HG02884 (cell line): ENCODE results near the gene VGF.

Experiments used
- ATAC-seq: cut with Tn5 transposase; IDR thresholded peaks from one replicate; pipeline ENCODE4 v1.9.1; 2021; ENCODE audit warnings: mild to moderate bottlenecking, moderate library complexity; ENCODE audit not compliant: unreplicated experiment

Gene VGF

GRCh38 chr7:101186194-101186593 is 20.8 kb upstream of the VGF start:
- no peak for ATAC-seq

GRCh38 chr7:101185258-101185839 is 20.0 kb upstream of the VGF start:
- ATAC-seq, result no peak

DNA sequence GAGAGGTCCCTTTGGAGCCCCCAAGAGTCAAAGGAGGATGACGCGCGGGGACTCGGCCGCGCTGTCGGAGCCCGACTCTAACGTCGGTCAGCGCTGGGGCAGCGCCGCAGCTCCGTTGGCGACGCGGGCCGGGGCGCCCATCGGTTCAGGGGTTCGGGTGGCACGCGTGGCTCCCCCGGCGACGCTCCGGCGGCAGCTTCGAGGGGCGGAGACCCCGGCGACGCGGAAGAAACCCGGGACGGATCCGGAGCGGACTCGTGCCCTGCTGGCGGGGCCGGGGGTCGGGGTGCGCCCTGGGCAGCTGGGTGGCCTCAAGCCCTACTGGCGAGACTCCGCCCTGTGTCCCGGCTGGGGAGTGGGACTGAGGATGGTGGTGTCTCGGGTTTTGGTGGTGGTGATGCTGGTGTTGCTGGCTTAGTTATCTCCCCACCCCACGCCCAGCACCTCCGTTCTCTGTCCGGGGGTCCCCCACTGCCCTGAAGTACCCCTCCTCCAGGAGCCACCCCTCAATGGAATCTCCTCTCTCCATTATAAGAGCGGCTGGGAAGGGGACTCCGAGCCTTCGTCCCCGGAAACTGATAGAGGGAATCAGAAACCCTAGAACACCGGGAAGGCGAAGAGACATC is 14.9 kb upstream of the VGF start, which contains the start of gene NAT16:
Gene NAT16 (minus strand): TSS at position 164 of the 626 bp plus-strand sequence. CDS start 5,486 bp downstream, outside the sequence.
- ATAC-seq, result no peak

- no peak for ATAC-seq
Observed at GRCh38 chr7:101179713-101180112, 14.3 kb upstream of the VGF start.

DNA sequence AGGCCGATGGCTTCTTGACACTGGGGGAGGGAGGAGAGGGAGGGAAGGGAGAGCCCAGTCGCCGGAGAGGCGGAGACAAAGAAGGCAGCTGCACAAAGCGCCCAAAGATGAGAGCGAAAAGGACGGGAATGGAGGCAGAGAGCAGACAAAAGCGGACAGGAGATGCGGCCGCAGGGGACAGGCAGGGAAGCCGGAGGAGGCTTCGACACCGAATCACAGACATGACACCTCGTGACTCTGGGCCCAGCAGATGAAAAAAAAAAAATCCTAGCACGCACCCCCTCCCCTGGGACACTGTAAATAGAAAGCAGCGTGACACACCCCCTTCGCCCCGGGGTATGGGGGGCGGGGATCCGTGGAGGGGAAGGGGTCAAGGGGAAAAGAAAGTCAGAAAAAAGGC is 13.7 kb upstream of the VGF start:
- no peak for ATAC-seq

DNA sequence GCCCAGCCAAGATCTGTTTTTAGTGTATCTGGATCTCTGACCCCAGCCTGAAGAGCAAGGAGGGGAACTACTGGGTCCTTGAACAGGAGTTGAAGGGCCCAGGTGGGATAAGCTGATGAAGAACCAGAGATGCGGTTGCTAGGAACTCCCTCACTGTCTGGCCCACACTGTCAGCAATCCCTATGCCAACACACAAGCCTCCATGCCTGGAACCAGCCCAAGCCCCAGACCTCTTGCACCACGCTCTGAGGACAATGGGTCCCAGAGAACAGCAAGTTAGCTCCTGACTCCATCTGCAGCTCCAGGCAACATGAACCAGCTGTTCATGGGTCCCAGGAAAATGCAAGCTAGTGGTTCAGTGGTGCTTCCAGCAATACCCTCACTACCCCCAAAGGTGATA is 12.3 kb upstream of the VGF start:
- ATAC-seq, result no peak

GRCh38 chr7:101175664-101176063 is 10.3 kb upstream of the VGF start:
- no peak for ATAC-seq

- ATAC-seq, result no peak
Observed at GRCh38 chr7:101174322-101174854, 9.0 kb upstream of the VGF start.

DNA sequence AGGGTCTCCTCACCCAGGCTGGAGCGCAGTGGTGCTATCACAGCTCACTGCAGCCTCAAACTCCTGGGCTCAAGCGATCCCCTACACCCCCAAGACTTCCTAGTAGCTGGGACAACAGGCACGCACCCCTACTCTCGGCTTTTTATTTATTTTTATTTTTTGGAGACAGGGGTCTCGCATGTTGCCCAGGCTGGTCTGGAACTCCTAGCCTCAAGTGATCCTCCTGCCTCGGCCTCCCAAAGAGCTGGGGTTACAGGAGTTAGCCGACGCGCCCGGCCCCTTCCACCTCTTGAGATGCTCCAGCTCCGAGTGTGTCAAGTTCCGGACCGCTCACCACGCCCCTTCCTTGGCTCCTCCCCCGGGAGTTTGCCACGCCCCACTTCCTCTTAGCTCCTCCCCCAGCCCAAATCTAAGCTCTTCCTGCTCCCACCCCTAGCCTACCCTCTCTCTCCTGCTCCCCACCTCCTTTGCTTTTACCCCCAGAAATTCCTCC is 8.4 kb upstream of the VGF start:
- ATAC-seq, result no peak

DNA sequence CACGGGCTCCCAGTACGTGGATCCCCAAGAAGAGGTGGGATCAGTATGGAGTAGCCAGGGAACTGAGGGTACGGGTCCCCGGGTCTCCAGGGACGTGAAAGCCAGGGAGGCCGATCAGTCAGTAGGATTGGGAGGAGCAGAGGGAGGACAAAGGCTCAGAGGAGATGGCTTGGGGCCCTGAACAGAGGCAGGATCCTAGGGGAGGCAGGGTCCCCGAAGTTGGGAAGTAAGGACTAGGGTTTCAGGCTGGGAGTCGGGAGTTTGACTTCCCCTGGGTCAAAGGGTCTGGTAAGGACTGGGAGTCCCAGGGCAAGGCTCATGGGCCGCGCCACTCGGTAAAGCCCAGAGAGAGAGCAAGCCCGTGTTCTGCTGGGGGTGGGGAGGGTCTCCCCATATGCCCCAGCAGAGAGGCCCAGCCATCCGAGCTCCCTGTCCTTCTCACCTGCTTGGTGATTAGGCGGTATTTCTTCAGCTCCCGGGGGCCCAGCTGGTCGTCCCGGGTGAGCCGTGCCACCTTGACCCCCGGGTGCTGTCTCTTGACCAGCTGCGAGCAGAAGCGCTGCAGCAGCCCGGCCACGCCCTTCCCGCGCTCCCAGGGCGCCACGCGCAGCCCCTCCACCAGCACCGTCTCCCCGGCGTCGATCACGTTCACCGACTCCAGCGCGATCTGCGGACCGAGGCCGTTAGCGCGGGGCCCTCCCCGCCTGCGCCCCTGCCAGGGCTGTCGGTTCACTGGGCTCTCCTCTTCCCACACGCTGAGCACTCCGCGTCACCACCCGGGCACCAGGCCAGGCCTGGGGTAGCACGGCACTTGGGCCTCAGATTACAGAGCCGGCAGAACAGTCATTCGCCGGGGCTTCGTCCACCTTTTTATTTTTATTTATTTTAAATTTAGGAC is 7.7 kb upstream of the VGF start:
- no peak for ATAC-seq

GRCh38 chr7:101172005-101172853 is 6.9 kb upstream of the VGF start:
- ATAC-seq, result no peak

GRCh38 chr7:101171442-101171837 is 6.1 kb upstream of the VGF start:
- no peak for ATAC-seq

DNA sequence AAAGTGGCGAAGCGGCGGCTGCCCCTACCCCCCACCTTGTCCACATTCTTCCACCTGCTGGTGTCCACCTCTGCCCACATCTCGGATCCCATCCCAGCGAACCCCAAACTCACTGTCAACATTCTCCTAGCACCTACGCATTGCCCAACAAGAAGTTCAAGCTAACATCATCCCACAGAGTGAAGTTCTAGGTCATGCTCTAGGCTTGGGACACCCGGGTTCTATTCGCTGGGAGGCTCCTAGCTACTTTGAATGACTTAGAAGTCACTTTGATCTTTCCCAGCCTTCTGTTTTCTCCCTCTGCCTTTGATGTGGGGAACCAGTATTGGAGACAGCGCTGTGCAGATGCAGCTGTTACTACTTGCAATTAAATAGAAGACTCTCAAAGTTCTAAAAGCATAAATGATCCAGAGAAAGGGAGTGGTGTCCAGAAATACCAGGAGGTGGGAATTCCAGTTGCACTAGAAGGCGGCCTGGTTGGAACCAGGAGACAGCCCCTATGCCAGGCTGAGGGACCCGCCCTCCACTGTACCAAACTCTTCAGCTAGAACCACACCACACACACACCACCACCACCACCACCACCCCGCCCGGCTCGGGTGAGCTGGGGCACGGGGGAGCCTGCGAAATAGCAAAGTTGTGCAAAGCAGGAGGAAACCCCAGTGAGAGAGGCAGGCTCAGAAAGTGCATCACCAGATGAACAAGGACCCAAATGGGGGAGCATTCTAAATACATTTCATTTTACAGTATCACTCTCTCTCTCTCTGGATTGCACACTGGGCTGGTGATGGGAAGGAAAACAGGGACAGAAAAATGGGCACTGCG is 5.5 kb upstream of the VGF start:
- no peak for ATAC-seq

- no peak for ATAC-seq
Observed at GRCh38 chr7:101169838-101170551, 4.6 kb upstream of the VGF start.

DNA sequence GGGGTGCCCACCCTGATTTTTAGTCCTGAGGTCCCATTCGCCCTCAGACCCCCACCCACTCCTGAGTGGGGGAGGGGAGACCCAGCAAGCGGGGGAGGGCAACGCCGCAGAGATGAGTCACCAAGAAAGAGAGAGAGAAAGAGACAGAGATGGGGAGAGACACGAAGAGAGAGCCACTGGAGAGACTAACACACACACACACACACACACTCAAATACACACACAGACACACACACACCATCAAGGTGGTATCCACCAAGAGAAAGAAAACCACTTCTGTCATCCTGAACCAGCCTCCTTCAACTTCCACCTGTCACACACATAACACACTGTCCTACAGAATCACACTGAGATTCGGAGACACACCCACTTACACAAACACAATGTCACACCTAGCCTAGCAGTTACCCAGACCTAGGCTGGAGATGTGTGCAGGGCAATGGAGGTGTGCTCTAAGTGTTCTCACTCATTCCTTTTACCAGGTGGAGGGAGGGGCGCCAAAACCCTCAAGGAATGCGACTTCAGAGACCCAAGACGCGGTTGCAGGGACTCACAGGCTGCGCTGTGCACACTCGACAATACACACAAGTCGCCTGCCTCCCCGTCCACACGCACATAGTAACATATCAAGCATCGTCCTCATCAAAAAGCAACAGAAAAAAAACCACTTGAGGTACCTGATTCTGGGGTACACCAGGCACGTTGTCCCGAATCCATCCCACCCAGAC is 3.9 kb upstream of the VGF start:
- no peak for ATAC-seq

DNA sequence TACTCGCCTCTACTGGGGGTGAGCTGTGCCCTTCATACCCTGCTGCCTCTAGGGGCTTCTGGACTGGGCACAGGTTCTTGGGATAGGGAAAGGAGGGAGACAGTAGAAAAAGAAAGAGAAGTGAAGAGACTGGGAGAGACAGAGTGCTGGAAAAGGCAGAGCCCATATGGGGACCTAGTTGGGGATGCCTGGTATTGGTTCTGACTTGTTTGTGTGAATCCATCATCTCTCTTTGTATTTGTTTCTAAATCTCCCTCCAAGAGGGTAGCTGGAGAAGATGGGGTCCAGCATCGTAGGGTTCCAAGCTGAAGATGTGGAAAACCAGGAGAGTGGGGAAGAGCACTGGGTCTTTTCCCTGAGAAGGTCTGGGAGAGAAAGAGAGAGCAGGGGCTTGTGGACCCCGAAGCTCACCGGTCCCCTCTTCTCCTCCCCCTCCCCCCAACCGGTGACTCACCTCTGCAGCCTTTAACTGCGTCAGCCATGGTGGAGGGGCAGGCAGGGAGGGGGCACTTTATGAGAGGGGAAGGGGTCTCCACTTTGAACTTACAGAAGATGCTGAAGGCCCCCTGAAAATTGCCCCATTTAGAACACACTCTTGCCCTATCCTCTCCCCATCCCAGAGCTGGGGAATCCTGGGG is 3.2 kb upstream of the VGF start:
- ATAC-seq, result no peak

- no peak for ATAC-seq
Observed at GRCh38 chr7:101167645-101168411, 2.5 kb upstream of the VGF start.
